ENCODE measurements around the gene DIAPH2.
"Not testable (repeated sequence)": the region's sequence is repeated elsewhere in the genome, so short reads cannot be mapped to it uniquely, and the experiment has no call there.

DIAPH2 gene

DNA sequence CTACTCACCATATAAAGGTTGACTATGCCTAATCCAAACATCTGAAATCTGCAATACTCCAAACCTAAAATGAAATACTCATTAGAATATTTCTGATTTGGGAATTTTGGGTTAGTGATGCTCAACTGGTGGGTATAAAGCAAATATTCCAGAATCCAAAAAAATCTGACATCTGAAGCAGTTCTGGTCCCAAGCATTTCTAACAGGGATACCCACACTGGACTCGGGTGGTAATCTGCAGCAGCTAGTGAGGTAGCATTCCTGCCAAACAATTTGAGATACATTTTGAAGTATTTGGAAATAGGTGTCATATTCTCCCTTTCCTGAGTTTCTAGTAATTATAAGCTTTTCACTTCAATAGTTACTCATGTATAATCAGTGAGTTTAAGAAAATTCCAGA lies 149.5 kb downstream of the DIAPH2 start:
- no peak for DNase-seq

DNA sequence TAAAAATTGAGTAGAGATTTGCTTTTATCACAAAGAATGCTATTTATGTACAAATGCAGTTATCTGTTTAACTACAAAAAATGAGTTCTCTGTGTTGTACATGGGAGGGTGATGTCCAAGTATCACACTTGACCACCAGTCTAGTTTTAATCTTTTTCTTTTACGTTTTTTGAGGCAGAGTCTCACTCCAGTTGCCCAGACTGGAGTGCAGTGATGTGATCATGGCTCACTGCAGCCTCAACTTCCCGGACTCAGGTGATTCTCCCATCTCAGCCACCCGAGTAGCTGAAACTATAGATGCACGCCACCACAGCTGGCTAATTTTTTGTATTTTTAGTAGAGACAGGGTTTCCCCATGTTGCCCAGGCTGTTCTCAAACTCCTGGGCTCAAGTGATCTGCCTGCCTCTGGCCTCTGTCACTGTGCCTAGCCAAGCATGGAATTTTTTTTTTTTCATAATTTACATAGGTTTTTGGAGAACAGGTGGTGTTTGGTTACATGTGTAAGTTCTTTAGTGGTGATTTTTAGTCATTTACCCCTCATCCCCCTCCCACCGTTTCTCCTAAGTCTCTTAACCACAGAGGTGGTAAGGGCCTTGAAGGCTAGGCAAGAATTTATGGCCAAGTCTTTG lies 151.1 kb downstream of the DIAPH2 start:
- no peak for DNase-seq

DNA sequence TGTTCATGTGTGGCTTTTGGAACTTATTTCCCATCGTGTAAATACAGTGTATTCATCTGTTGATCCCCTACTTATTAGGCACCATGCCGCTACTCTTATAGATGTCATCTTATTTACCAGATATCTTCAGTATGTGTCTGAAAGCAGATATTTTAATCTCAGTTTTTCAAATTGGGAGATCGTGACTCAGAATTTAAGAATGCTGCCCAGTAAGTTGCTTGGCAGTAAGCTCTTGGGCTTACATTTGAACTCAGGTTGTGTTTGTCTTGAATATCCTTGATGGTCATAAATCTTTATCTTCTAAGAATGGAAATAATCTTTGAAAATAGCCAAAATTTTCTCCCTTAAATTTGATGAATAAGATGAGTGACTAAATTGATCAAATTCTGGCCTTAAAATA lies 153.2 kb downstream of the DIAPH2 start:
- no peak for DNase-seq

DNA sequence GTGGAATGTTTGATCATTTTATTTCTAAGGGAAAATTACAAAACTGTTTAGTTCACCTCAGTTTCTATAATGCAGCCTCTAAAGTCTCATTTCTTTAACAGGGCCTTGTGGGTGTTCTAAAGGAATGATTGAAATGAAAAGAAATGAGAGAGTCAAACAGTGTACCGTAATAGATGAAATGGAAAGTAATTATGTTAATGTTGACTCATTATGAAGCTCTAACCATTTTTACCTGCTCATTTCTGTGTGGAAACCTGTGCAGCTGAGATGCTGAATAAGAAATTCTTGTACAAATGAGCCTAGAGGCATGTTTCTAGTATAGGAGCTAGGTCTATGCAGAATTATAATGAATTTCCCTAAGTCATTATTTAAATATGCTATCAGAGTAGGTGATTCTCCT lies 153.9 kb downstream of the DIAPH2 start:
- no peak for DNase-seq

DNA sequence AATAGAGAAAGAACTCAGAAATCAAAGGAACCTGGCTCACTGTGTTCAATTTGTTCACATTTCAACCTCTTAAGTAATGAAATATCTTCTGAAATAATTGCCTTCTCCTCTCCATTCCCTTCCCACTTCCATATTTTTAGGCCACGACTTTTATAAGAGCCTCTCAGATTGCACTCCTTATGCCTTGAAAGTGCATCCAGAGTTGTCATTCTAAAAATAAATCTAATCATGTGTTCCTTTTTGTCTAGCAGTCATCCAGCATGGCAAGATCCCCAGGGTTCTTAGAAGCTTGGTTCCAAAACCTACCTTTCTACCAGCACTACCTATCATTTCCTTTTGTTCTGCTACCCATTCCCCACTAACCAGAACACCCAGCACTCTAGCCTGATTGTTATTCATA lies 156.7 kb downstream of the DIAPH2 start:
- DNase-seq, result no peak

DNA sequence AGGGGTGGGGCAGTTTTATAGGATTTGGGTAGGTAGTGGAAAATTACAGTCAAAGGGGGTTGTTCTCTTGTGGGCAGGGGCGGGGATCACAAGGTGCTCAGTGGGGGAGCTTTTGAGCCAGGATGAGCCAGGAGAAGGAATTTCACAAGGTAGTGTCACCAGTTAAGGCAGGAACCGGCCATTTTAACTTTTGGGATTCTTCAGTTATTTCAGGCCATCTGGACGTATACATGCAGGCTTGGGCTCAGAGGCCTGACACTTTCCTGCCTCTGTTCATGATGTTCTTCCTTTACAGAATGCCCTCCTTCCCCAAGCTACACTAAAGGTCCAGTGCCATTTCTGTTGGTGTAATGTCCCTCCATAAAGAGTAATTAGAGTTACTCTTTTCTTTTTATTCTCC lies 157.2 kb downstream of the DIAPH2 start:
- DNase-seq, result not testable (repeated sequence)

DNA sequence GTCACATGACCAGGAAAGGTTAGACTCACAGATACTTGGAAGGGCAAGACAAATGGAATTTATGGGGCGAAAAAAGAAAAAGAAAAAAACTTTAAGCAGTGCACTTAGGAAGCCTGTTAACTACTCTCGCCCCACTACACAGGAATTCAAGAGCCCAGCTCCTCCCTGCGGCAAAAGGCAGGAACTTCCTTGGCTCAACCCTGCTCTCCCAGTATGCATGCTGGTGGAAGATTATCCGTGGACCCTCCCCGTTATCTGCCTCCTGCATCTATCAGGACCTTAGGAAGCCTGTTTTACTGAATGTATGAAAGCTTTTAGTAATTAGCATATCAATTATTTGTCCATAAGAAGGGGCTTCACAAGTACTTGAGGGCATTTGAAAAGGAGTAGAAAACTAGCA lies 158.9 kb downstream of the DIAPH2 start:
- DNase-seq, result no peak

DNA sequence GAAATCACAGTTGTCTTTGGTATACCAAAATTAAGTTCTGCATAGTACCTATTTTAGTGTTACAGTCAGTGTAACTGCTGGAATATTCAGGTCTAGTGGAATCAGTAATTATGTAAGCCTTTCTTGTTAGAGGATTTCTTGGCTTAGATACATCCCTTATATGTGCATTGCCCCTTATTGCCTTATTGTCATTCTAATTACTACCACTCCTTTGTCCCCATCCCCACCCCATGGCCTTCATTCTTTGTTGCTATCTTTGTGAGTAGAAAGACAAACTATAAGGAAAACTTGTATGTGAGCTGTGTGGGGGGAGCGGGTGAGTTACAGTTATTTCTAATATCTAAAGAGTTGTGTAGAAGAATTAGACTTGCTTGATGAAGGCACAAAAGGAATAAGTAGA lies 162.2 kb downstream of the DIAPH2 start:
- DNase-seq, result no peak

DNA sequence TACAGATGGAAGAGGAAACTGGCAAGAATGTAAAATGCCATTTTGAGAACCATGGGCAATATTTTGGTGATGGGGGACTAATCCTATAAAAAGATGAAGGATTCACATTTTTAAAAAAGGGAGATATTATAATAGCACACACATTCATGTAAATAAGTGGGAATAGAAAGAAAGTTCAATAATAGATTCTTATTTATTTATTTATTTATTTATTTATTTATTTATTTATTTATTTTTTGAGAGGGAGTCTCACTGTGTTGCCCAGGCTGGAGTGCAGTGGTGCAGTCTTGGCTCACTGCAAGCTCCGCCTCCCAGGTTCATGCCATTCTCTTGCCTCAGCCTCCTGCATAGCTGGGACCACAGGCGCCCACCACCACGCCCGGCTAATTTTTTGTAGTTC lies 174.8 kb downstream of the DIAPH2 start:
- DNase-seq, result not testable (repeated sequence)

DNA sequence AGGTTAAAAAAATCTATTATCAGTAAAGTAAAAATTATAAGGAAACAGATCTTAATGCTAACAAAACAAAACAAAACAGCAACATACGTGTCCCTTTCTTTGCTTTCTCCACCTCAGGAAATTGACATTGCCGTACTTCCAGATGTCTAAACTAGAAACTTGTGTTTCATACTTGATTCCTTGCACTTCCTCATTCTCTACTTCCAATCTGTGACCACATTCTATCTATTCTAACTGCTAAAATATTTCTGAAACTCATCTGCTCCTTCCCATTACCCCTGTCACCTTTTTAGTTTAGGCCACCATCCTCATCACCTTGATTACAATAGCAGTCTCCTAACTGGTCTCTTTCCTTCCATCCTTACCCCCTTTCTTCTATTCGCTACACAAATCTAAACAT lies 176.6 kb downstream of the DIAPH2 start:
- no peak for DNase-seq

DNA sequence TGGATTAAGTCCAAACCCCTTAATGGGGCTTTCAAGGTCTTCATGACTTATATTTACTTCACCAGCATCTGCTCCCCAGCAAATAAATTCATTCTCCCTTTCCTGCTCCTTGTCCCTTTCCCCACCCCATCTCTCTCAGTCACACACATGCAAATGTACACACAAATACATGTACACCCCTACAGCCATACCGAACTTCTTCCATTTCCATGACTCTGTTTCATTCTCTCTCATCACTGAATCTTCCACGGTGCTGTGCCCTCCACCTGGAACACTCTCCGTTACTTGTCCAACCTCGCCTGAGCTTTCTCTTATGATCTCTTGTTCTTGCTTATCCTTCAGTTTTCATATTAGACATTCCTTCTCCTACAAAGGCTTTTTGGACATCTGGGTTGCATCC lies 177.0 kb downstream of the DIAPH2 start:
- DNase-seq, result no peak

DNA sequence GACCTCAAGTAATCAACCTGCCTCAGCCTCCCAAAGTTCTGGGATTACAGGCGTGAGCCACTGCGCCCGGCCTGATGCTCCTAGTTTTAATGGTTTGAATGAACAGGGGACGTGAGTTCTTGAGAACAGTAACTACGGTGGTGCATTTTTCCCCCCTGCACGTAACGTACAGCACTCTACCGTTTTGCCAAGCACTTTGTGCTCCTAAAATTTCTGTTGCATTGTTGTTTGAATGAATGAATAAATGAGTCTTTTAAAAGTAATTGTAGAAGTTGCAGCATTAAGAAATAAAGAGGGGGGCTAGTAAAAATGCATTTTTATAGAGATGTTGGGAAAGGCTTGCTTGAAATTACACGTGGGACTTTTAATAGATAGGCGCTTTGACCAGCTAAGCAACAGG lies 199.0 kb downstream of the DIAPH2 start, which contains the start of gene RPA4:
RPA4 (plus strand) TSS at position 301 of the 400 bp plus-strand sequence. CDS start 403 bp downstream, outside the sequence.
- no peak for DNase-seq

DNA sequence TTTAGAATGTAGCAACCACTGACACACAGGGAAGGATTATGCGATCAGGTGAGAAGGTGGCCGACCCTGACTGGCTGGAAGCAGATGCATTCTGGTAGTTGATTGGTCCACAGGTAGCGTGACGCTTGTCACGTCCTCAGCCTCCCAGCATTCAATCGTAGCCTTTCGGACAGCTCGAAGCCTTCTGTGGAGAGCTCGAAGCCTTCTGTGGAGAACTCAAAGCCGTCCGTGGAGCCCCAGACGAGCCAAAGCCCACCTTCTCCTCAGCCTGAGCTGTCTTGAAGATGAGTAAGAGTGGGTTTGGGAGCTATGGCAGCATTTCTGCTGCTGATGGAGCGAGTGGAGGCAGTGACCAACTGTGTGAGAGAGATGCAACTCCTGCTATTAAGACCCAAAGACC lies 199.4 kb downstream of the DIAPH2 start:
- no peak for DNase-seq

DNA sequence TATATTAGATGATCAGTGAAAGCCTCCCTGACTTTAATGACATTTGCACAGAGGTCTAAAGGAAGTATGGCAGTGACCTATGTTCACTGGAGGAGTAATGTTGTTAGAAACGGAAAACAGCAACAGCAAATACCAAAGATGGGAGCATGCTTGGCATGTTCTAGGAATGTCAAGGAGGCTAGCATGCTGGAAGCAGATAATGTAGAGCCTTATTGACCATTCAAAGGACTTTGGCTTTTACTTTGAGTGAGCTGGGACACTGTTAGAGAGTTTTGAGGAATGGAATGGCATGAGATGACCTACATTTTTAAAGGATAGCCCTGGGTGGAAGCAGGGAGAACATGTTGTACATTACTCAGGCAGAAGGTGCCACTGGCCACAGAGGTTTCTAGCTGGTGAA lies 205.1 kb downstream of the DIAPH2 start:
- DNase-seq, result no peak

DNA sequence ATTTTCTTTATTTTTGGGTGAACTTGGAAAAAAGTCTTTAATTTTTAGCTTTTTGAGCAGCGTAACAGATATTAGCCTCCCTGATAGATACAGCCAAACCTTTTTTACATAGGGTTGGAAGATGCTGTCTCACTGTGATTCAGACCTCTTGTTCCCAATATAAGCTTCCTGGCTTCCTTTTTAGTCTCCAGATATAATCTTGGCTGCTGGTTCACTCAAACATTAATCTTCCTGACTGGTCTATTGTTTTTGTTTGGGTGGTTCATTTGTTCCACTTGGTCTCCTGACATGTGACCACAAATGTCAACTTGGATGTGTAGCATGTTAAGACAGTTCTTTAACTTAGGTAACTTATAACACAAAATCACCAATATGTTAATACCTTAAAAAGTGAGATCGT lies 222.1 kb downstream of the DIAPH2 start:
- DNase-seq, result no peak

DNA sequence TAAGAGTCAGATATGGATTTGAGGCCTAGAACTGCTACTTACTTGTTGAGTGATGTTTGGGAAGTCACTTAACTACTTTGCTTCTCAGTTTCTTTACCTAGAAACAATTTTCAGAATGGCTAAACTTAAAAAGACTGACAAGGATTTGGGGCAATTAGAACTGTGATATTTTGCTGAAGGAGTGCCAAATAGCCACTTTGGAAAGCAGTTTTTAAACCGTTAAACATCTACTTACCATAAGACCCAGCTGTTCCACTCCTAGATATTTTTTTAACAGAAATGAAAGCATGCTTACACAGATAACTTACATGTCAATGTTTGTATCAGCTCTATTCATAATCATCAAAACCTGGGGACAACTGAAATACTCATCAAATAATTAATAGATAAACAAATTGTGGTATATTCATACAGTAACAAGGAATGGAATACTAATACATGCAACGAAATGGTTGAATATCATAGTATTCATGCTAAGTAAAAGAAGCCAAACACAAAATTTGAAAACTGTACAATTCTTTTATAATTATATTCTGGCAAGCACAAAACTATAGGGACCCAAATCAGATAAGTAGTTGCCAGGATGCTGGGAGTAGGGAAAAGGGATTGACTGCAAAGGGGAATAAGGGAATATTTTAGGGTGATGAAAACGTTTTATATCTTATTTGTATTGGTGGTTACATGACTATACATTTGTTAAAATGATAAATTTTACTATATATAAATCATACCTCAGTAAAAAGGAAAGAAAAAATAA lies 223.1 kb downstream of the DIAPH2 start:
- DNase-seq, result no peak

DNA sequence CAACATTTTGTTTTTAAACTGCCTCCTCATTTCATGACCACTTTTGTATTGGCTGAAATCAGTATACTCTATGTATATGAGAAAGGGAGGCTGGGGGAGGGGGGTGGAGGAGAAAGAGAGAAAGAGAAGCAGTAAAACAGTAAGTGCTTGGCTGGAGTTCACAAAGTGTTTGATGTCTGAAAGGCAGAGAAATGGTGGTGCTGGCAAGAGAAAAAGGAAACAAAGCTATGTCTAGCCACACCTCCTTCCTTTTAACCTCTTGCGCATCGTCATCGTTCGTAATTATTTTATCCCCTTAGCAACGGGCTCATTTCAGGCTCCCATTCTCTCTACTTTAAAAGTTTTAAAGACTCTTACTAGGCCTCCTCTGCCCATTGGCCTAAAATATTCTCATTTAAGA lies 224.6 kb downstream of the DIAPH2 start:
- DNase-seq, result no peak

DNA sequence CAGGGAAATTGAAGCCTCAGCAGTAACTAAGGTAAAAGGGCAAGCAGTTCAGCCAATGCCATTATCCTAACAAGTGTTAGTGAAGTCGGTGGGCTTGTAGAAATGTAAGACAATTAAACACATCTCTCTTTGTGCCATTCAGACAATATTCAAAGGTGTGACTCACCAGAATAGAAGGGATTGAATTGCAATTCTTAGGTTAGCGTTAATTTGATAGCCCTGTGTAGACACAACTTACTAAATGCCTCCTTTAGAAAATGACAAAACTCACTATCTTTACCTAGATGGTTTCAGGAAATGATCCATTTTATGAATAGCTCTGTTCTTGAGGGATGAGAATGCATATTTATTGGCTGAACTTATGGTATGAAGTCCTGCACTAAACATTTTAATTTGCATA lies 234.2 kb downstream of the DIAPH2 start:
- no peak for DNase-seq

DNA sequence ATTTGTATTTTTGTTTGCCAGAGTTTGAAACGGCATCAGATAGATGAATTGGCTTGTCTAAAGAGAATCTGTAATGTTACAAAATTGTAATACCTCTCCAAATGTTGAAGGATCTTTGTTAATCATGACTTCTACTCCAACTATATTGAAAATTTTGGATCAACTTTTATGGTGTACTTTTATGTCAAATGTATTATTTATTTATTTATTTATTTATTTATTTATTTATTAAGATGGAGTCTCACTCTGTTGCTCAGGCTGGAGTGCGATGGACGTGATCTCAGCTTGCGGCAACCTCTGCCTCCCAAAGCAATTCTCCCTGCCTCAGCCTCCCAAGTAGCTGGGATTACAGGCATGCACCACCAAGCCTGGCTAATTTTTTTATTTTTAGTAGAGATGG lies 235.0 kb downstream of the DIAPH2 start:
- DNase-seq, result no peak

DNA sequence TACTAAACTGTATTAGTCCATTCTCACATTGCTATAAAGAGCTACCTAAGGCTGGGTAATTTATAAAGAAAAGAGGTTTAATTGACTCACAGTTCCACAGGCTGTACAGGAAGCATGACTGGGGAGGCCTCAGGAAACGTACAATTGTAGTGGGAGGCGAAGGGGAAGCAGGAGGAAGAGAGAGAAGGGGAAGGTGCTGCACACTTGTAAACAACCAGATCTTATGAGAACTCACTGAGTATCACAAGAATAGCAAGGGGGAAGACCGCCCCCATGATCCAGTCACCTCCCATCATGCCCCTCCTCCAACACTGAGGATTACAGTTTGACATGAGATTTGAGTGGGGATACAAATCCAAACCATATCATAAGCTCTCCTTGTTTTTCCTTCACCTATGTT lies 239.9 kb downstream of the DIAPH2 start:
- DNase-seq, result no peak

DNA sequence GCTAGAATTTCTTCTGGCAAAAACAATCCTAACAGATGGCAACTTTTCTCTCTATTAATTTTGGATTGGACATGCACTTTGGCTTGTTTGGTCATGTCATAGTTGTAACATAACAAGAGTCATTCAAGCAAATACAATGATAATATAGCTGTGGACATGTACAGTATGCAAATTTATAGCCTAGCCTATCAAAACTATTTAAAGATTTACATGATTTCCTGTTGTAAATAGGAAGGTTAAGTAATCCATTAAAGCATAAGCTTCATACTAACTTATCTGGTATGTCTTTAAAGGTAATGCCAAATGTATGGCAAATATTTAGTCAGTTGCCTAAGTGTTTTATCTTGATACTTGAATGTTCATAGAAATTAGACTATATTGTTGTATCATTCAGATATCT lies 244.4 kb downstream of the DIAPH2 start:
- no peak for DNase-seq

DNA sequence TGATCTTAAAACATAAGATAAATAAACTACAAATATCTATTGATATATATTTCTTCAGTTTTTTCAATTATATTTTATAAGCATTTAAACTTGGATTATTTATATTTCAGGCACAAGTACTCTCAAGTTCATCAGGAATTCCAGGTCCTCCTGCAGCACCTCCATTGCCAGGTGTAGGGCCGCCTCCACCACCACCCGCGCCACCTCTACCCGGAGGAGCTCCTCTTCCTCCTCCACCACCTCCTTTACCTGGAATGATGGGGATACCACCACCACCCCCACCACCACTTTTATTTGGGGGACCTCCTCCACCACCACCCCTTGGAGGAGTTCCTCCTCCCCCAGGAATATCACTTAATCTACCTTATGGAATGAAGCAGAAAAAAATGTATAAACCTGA lies 273.1 kb downstream of the DIAPH2 start:
- no peak for DNase-seq

DNA sequence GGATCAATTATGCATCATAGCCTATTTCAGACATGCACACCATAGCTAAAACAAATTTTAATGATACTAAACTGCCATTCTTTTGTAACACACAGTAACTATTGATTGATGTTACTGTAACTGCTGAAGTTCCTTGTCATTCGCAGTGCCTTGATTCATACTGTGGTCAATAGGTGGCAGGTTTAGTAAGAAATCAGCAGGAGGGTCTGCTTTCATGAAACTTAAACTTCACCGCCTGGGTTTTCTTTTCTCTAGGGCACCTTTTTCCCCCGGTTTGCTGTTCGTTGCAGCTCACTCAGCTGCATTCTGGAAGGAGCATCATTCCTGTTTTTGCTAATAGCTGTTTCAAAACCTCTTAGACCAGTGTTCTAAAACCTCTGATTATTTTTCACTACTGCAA lies 287.2 kb downstream of the DIAPH2 start:
- no peak for DNase-seq

DNA sequence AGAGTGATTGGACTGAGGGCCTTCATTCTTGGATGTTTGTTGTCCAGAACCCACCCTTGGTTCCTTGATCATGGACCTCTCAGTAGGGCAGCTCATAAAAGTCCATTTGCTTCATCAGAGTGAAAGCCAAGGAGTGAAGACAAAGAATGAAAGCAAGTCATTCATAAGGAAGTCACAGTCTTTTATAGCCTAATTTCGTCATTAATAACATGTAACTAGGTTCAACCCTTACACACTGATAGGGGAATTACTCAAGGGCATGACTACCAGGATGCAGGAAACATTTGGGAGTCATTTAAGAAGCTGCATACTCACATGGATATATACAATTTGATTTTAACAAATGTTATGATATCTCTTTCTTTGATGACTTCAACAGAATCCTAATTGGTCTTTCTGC lies 294.3 kb downstream of the DIAPH2 start:
- DNase-seq, result no peak

DNA sequence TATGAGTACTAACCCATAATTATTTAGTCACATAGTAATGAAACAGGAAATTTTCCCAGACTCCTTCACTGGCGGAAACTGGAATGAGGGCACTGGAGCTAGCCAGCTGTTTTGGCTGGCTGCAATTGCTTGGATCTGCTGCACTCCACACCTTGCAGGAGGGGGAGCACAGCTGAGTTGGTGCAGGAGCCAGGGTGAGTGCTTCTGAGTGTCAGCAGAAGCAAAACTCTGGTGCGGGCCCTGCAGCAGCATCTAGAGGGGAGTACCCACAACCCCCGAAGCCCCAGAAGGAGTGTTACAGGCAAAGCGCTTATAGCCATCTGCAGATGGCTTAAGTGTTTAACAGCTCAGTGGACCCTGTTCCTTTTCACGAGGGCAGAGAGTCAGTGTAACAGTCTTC lies 295.1 kb downstream of the DIAPH2 start:
- no peak for DNase-seq

All from NCI-H1092 treated with DMSO at 0.1 percent for 48 hours (cell line).